ENCODE data around the gene TIAM2.

DNA sequence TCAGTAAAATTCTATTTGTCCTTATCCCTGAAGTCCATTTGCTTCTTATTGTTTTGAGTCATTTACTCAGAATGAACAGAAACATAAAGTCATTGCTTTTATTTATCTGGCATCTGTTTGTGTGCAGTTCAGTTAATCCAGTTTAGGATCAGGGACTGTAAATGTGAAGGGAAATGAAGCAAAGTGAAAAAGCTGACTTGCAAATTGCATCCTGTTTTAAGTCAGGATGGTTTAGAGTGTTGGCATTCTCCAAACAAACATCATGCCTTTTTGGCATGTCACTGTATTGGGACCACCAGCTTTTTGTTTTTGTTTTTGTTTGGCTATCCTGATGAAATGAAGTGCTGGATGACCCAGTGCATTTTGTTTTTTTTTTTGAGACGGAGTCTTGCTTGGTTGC is 168.5 kb downstream of the TIAM2 start:
- TF ChIP-seq, protein P1, sequence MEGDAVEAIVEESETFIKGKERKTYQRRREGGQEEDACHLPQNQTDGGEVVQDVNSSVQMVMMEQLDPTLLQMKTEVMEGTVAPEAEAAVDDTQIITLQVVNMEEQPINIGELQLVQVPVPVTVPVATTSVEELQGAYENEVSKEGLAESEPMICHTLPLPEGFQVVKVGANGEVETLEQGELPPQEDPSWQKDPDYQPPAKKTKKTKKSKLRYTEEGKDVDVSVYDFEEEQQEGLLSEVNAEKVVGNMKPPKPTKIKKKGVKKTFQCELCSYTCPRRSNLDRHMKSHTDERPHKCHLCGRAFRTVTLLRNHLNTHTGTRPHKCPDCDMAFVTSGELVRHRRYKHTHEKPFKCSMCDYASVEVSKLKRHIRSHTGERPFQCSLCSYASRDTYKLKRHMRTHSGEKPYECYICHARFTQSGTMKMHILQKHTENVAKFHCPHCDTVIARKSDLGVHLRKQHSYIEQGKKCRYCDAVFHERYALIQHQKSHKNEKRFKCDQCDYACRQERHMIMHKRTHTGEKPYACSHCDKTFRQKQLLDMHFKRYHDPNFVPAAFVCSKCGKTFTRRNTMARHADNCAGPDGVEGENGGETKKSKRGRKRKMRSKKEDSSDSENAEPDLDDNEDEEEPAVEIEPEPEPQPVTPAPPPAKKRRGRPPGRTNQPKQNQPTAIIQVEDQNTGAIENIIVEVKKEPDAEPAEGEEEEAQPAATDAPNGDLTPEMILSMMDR (IDR thresholded peaks at IDR 0.05), result no peak
- TF ChIP-seq POLR2A (IDR thresholded peaks at IDR 0.05) (no peak), EP300 (IDR thresholded peaks at IDR 0.05) (no peak)

All from tibial nerve (tissue), 4 donors.